ENCODE results near the gene MGLL. TPM values are rescaled to one million over a fixed set of nuclear protein-coding genes. Genes with fewer than 3 reads are reported as not detected.

Gene MGLL
- total RNA-seq, 1 experiment from 2014 or later = 12.6 TPM

- BruUV-seq (replicated peaks) = no TSS peak
- ChIA-PET POLR2A (no interaction called here), CTCF (interaction anchor here (0.6 kb wide), 1 partner anchor 130 kb away, joined by 3 read pairs; no protein-coding TSS in a partner anchor)
- Mint-ChIP-seq H3K27me3 (ENCODE audit: insufficient read depth, unreplicated experiment) (peaks cover 12% of the 10 kb centered on the region), H3K36me3 (ENCODE audit: insufficient read depth, unreplicated experiment) (no peaks in the 10 kb centered on the region), H3K27ac (ENCODE audit: low read depth, unreplicated experiment) (no peak overlapping the region), H3K4me3 (ENCODE audit: unreplicated experiment) (no peak overlapping the region), H3K4me1 (ENCODE audit: insufficient read depth, unreplicated experiment) (no peaks in the 10 kb centered on the region), H3K9me3 (ENCODE audit: unreplicated experiment) (peaks cover 7% of the 10 kb centered on the region)
- intact Hi-C loops (cut with micrococcal nuclease) = no loop called here
- no peak for TF ChIP-seq CTCF (IDR thresholded peaks at IDR 0.05; ENCODE audit: unreplicated experiment)
- DNase-seq (ENCODE audit: unreplicated experiment) = no peak
Measured at GRCh38 chr3:127840671-127841070, 18.4 kb upstream of the MGLL start.

- peaks cover 7% of the 10 kb centered on the region for H3K9me3 Mint-ChIP-seq (ENCODE audit: unreplicated experiment)
- TF ChIP-seq CTCF (IDR thresholded peaks at IDR 0.05; ENCODE audit: unreplicated experiment) = no peak
- peaks cover 12% of the 10 kb centered on the region for H3K27me3 Mint-ChIP-seq (ENCODE audit: insufficient read depth, unreplicated experiment)
- no peaks in the 10 kb centered on the region for H3K36me3 Mint-ChIP-seq (ENCODE audit: insufficient read depth, unreplicated experiment)
- BruUV-seq (replicated peaks) = no TSS peak
- H3K4me3 Mint-ChIP-seq (ENCODE audit: unreplicated experiment) = no peak overlapping the region
- intact Hi-C loops (cut with micrococcal nuclease) = no loop called here
- ChIA-PET POLR2A (no interaction called here), CTCF (interaction anchor here (0.6 to 0.9 kb wide), 3 partner anchors 192 to 459 kb away, joined by 3 read pairs; no protein-coding TSS in a partner anchor)
- no peak for DNase-seq (ENCODE audit: unreplicated experiment)
- no peak overlapping the region for H3K27ac Mint-ChIP-seq (ENCODE audit: low read depth, unreplicated experiment)
- no peaks in the 10 kb centered on the region for H3K4me1 Mint-ChIP-seq (ENCODE audit: insufficient read depth, unreplicated experiment)
Measured at GRCh38 chr3:127839099-127839498, 16.8 kb upstream of the MGLL start.

- POLR2A ChIA-PET = no interaction called here
- no TSS peak for BruUV-seq (replicated peaks)
- no peak for DNase-seq (ENCODE audit: unreplicated experiment)
- Mint-ChIP-seq H3K27me3 (ENCODE audit: insufficient read depth, unreplicated experiment) (peaks cover 12% of the 10 kb centered on the region), H3K4me1 (ENCODE audit: insufficient read depth, unreplicated experiment) (peaks cover 18% of the 10 kb centered on the region), H3K27ac (ENCODE audit: low read depth, unreplicated experiment) (no peak overlapping the region), H3K4me3 (ENCODE audit: unreplicated experiment) (no peak overlapping the region), H3K36me3 (ENCODE audit: insufficient read depth, unreplicated experiment) (no peaks in the 10 kb centered on the region), H3K9me3 (ENCODE audit: unreplicated experiment) (peaks cover 19% of the 10 kb centered on the region)
- intact Hi-C loops (cut with micrococcal nuclease) = no loop called here
- CTCF ChIA-PET = no interaction called here
- TF ChIP-seq CTCF (IDR thresholded peaks at IDR 0.05; ENCODE audit: unreplicated experiment) = no peak
Measured at GRCh38 chr3:127835993-127836882, 13.9 kb upstream of the MGLL start.

GRCh38 chr3:127834771-127835170 is 12.5 kb upstream of the MGLL start:
- H3K36me3 Mint-ChIP-seq (ENCODE audit: insufficient read depth, unreplicated experiment) = no peaks in the 10 kb centered on the region
- CTCF ChIA-PET = interaction anchor here (0.7 to 1.1 kb wide), 2 partner anchors 136 to 139 kb away, joined by 3 read pairs; no protein-coding TSS in a partner anchor
- BruUV-seq (replicated peaks) = no TSS peak

More at GRCh38 chr3:127834771-127835170, 12.5 kb upstream of the MGLL start:
- DNase-seq (ENCODE audit: unreplicated experiment) = no peak
- no peak overlapping the region for H3K4me3 Mint-ChIP-seq (ENCODE audit: unreplicated experiment)
- intact Hi-C loops (cut with micrococcal nuclease) = no loop called here
- POLR2A ChIA-PET = interaction anchor here (0.6 kb wide), 1 partner anchor 112 kb away, joined by 3 read pairs; no protein-coding TSS in a partner anchor
- H3K27me3 Mint-ChIP-seq (ENCODE audit: insufficient read depth, unreplicated experiment) = peaks cover 12% of the 10 kb centered on the region
- no peak overlapping the region for H3K27ac Mint-ChIP-seq (ENCODE audit: low read depth, unreplicated experiment)
- TF ChIP-seq CTCF (IDR thresholded peaks at IDR 0.05; ENCODE audit: unreplicated experiment) = no peak
- peaks cover 18% of the 10 kb centered on the region for H3K4me1 Mint-ChIP-seq (ENCODE audit: insufficient read depth, unreplicated experiment)
- H3K9me3 Mint-ChIP-seq (ENCODE audit: unreplicated experiment) = peaks cover 24% of the 10 kb centered on the region

Data from MCF 10A (cell line).